Naive thymus-derived CD8-positive, alpha-beta T cell (primary cell): ENCODE results near the gene ODAD2. TPM values are rescaled to one million over a fixed set of nuclear protein-coding genes. Genes with fewer than 3 reads are reported as not detected.
"Not testable (repeated sequence)": the region's sequence is repeated elsewhere in the genome, so short reads cannot be mapped to it uniquely, and the experiment has no call there.

Experiments used
- ATAC-seq, 2 donors: fragments of 150-1000 bp; cut with Tn5 transposase in 1 of 2; sonication (Bioruptor Pico), chemical (Tn5 transposase) in 1 of 2; 1 replicate in 1 of 2; 2 replicates in 1 of 2; pipeline ENCODE4 v1.10.0; 2021; ENCODE audit warnings: mild to moderate bottlenecking in 2 of 2, moderate library complexity in 2 of 2
- POLR2A ChIA-PET: fragments of 350-600 bp; sonication (Branson Sonifier 250); formaldehyde crosslinking; loops from one replicate; lab custom pipeline; 2021; ENCODE audit warnings: antibody characterized with exemption; lab: Charles Lee
- DNase-seq, 10 donors: peaks; one replicate each; pipeline versions ENCODE4 v3.0.0 to v3.0.0-alpha.2; 2020 to 2022
- H3K27ac Mint-ChIP-seq, 10 donors: one replicate each; pipeline ENCODE4 v1.8.0; 2020 to 2022; ENCODE audit warnings: mild to moderate bottlenecking in 10 of 10, mixed read lengths in 10 of 10, moderate library complexity in 4 of 10, inconsistent platforms in 1 of 10
- H3K27me3 Mint-ChIP-seq, 5 donors: one replicate each; pipeline ENCODE4 v1.8.0; 2021 to 2022; ENCODE audit warnings: mixed read lengths in 5 of 5
- H3K36me3 Mint-ChIP-seq, 3 donors: one replicate each; pipeline ENCODE4 v1.8.0; 2020 to 2022; ENCODE audit warnings: mixed read lengths in 3 of 3, mild to moderate bottlenecking in 2 of 3, inconsistent platforms in 1 of 3
- H3K4me1 Mint-ChIP-seq, 4 donors: one replicate each; pipeline ENCODE4 v1.8.0; 2021 to 2022; ENCODE audit warnings: mixed read lengths in 4 of 4
- H3K4me3 Mint-ChIP-seq, 10 donors: one replicate each; pipeline ENCODE4 v1.8.0; 2020 to 2022; ENCODE audit warnings: mild to moderate bottlenecking in 10 of 10, mixed read lengths in 10 of 10, moderate library complexity in 6 of 10, inconsistent platforms in 1 of 10
- H3K9me3 Mint-ChIP-seq, 9 donors: one replicate each; pipeline ENCODE4 v1.8.0; 2020 to 2022; ENCODE audit warnings: mixed read lengths in 9 of 9, mild to moderate bottlenecking in 3 of 9, inconsistent platforms in 1 of 9, moderate library complexity in 1 of 9
- polyA plus RNA-seq, 3 donors: library from polyadenylated mRNA; unstranded; fragments of 300-500 nt; fragmentation: Illumina TruSeq; gene quantifications; one replicate each; pipeline ENCODE4 v1.2.3, GENCODE V29; 2021
- total RNA-seq, 8 experiments: library from RNA in 2 of 8; stranded (reverse) in 2 of 8; gene quantifications; one replicate each; pipeline ENCODE4 v1.2.3 and lab custom pipeline; 2021 to 2026

The ODAD2 gene
- total and polyA plus RNA-seq, 5 experiments from 2014 or later, result 0.15 TPM; not detected in 4

GRCh38 chr10:27949528-27950241 is 49.2 kb downstream of the ODAD2 start:
- POLR2A ChIA-PET, result no interaction called here
- ATAC-seq (no peak), DNase-seq (no peak)
- peaks cover 0 to 2% (median 0%) of the 10 kb centered on the region in 4 donors for H3K4me1 Mint-ChIP-seq
- H3K36me3 Mint-ChIP-seq, result no peaks in the 10 kb centered on the region
- no peak overlapping the region for H3K27ac Mint-ChIP-seq
- no peaks in the 10 kb centered on the region for H3K9me3 Mint-ChIP-seq
- no peak overlapping the region for H3K4me3 Mint-ChIP-seq
- peaks cover 0 to 5% (median 3%) of the 10 kb centered on the region in 5 donors for H3K27me3 Mint-ChIP-seq

GRCh38 chr10:27948186-27948585 is 50.7 kb downstream of the ODAD2 start:
- no peak for ATAC-seq
- H3K27me3 Mint-ChIP-seq, result peaks cover 0 to 5% (median 3%) of the 10 kb centered on the region in 5 donors

GRCh38 chr10:27947540-27947939 is 51.3 kb downstream of the ODAD2 start:
- no peak overlapping the region for H3K27ac Mint-ChIP-seq
- DNase-seq, result no peak
- POLR2A ChIA-PET, result no interaction called here
- H3K36me3 Mint-ChIP-seq, result no peaks in the 10 kb centered on the region
- H3K4me3 Mint-ChIP-seq, result no peak overlapping the region
- peaks cover 0 to 2% (median 0%) of the 10 kb centered on the region in 4 donors for H3K4me1 Mint-ChIP-seq
- no peaks in the 10 kb centered on the region for H3K9me3 Mint-ChIP-seq
- H3K27me3 Mint-ChIP-seq, result peaks cover 0 to 5% (median 3%) of the 10 kb centered on the region in 5 donors
- no peak for ATAC-seq

More at GRCh38 chr10:27948186-27948585, 50.7 kb downstream of the ODAD2 start:
- Mint-ChIP-seq H3K9me3 (no peaks in the 10 kb centered on the region), H3K36me3 (no peaks in the 10 kb centered on the region), H3K4me1 (peaks cover 0 to 2% (median 0%) of the 10 kb centered on the region in 4 donors), H3K4me3 (no peak overlapping the region), H3K27ac (no peak overlapping the region)
- POLR2A ChIA-PET, result no interaction called here
- no peak for DNase-seq

- no peak overlapping the region for H3K27ac Mint-ChIP-seq
- no peak overlapping the region for H3K4me3 Mint-ChIP-seq
- POLR2A ChIA-PET, result no interaction called here
- ATAC-seq (no peak), DNase-seq (no peak)
- peaks cover 0 to 2% (median 0%) of the 10 kb centered on the region in 4 donors for H3K4me1 Mint-ChIP-seq
- H3K36me3 Mint-ChIP-seq, result no peaks in the 10 kb centered on the region
- peaks cover 0 to 5% (median 3%) of the 10 kb centered on the region in 5 donors for H3K27me3 Mint-ChIP-seq
- no peaks in the 10 kb centered on the region for H3K9me3 Mint-ChIP-seq
Observed at GRCh38 chr10:27944005-27944404, 54.9 kb downstream of the ODAD2 start.

- POLR2A ChIA-PET, result no interaction called here
- DNase-seq (no peak), ATAC-seq (no peak)
- Mint-ChIP-seq H3K4me1 (no peaks in the 10 kb centered on the region), H3K27ac (no peak overlapping the region), H3K36me3 (peaks cover 0 to 2% (median 2%) of the 10 kb centered on the region in 3 donors), H3K27me3 (peaks cover 0 to 5% (median 3%) of the 10 kb centered on the region in 5 donors), H3K4me3 (no peak overlapping the region), H3K9me3 (peaks cover 0 to 9% (median 5%) of the 10 kb centered on the region in 9 donors)
Observed at GRCh38 chr10:27914888-27915287, 84.0 kb downstream of the ODAD2 start.

- Mint-ChIP-seq H3K9me3 (peaks cover 0 to 9% (median 5%) of the 10 kb centered on the region in 9 donors), H3K27me3 (peaks cover 0 to 7% (median 1%) of the 10 kb centered on the region in 5 donors), H3K4me1 (no peaks in the 10 kb centered on the region), H3K27ac (no peak overlapping the region), H3K36me3 (peaks cover 0 to 3% (median 2%) of the 10 kb centered on the region in 3 donors), H3K4me3 (no peak overlapping the region)
- POLR2A ChIA-PET, result no interaction called here
- no peak for ATAC-seq
- no peak for DNase-seq
Observed at GRCh38 chr10:27912231-27912630, 86.6 kb downstream of the ODAD2 start.

- Mint-ChIP-seq H3K4me3 (no peak overlapping the region), H3K36me3 (peaks cover 0 to 3% (median 2%) of the 10 kb centered on the region in 3 donors), H3K4me1 (no peaks in the 10 kb centered on the region), H3K27me3 (peaks cover 0 to 7% (median 1%) of the 10 kb centered on the region in 5 donors), H3K27ac (no peak overlapping the region), H3K9me3 (peaks cover 0 to 9% (median 5%) of the 10 kb centered on the region in 9 donors)
- POLR2A ChIA-PET, result no interaction called here
- no peak for DNase-seq
- ATAC-seq, result no peak
Observed at GRCh38 chr10:27911539-27911938, 87.3 kb downstream of the ODAD2 start.

GRCh38 chr10:27911011-27911410 is 87.9 kb downstream of the ODAD2 start:
- no peak for DNase-seq
- POLR2A ChIA-PET, result no interaction called here
- no peak overlapping the region for H3K4me3 Mint-ChIP-seq

GRCh38 chr10:27908231-27908630 is 90.6 kb downstream of the ODAD2 start:
- DNase-seq, result no peak
- Mint-ChIP-seq H3K27me3 (peaks cover 0 to 5% (median 0%) of the 10 kb centered on the region in 5 donors), H3K36me3 (peaks cover 0 to 11% (median 5%) of the 10 kb centered on the region in 3 donors), H3K27ac (no peak overlapping the region), H3K4me1 (no peaks in the 10 kb centered on the region), H3K4me3 (no peak overlapping the region), H3K9me3 (peaks cover 0 to 25% (median 12%) of the 10 kb centered on the region in 9 donors)
- POLR2A ChIA-PET, result no interaction called here
- ATAC-seq, result no peak

More at GRCh38 chr10:27911011-27911410, 87.9 kb downstream of the ODAD2 start:
- H3K27me3 Mint-ChIP-seq, result peaks cover 0 to 6% (median 1%) of the 10 kb centered on the region in 5 donors
- peaks cover 0 to 9% (median 5%) of the 10 kb centered on the region in 9 donors for H3K9me3 Mint-ChIP-seq
- H3K4me1 Mint-ChIP-seq, result no peaks in the 10 kb centered on the region
- ATAC-seq, result no peak
- peaks cover 0 to 3% (median 2%) of the 10 kb centered on the region in 3 donors for H3K36me3 Mint-ChIP-seq
- no peak overlapping the region for H3K27ac Mint-ChIP-seq

GRCh38 chr10:27899485-27899884 is 99.4 kb downstream of the ODAD2 start:
- DNase-seq (peak in 8 of 10 donors; percentile 2 to 66 (median 32)), ATAC-seq (peak in 1 of 2 donors; percentile 36)
- POLR2A ChIA-PET, result not testable (repeated sequence)
- Mint-ChIP-seq H3K4me3 (peak overlapping the region in 9 of 10 donors; percentile 17 to 75 (median 57)), H3K4me1 (peaks cover 4 to 15% (median 10%) of the 10 kb centered on the region in 4 donors), H3K9me3 (peaks cover 0 to 64% (median 40%) of the 10 kb centered on the region in 9 donors), H3K27ac (peak overlapping the region in 9 of 10 donors; percentile 23 to 94 (median 85)), H3K27me3 (peaks cover 0 to 10% (median 0%) of the 10 kb centered on the region in 5 donors), H3K36me3 (peaks cover 0 to 32% (median 21%) of the 10 kb centered on the region in 3 donors)

GRCh38 chr10:27899058-27899457 is 99.8 kb downstream of the ODAD2 start:
- peak overlapping the region in 3 of 10 donors; percentile 22 to 94 (median 91) for H3K27ac Mint-ChIP-seq
- no peak for ATAC-seq
- peaks cover 0 to 10% (median 0%) of the 10 kb centered on the region in 5 donors for H3K27me3 Mint-ChIP-seq
- H3K4me1 Mint-ChIP-seq, result peaks cover 4 to 15% (median 10%) of the 10 kb centered on the region in 4 donors
- peaks cover 0 to 31% (median 21%) of the 10 kb centered on the region in 3 donors for H3K36me3 Mint-ChIP-seq
- peak overlapping the region in 2 of 10 donors; percentile 15 to 44 for H3K4me3 Mint-ChIP-seq
- POLR2A ChIA-PET, result no interaction called here
- DNase-seq, result no peak
- peaks cover 0 to 60% (median 40%) of the 10 kb centered on the region in 9 donors for H3K9me3 Mint-ChIP-seq

- Mint-ChIP-seq H3K27ac (no peak overlapping the region), H3K4me1 (peaks cover 0 to 1% (median 0%) of the 10 kb centered on the region in 4 donors), H3K36me3 (peaks cover 0 to 8% (median 7%) of the 10 kb centered on the region in 3 donors), H3K4me3 (no peak overlapping the region), H3K27me3 (peaks cover 0 to 10% (median 0%) of the 10 kb centered on the region in 5 donors), H3K9me3 (peaks cover 0 to 17% (median 7%) of the 10 kb centered on the region in 9 donors)
- peak in 4 of 10 donors; percentile 3 to 40 (median 18) for DNase-seq
- POLR2A ChIA-PET, result no interaction called here
- ATAC-seq, result peak in 1 of 2 donors; percentile 81
Observed at GRCh38 chr10:27893358-27893954, 105.4 kb downstream of the ODAD2 start.
